ENCODE data around the gene HECTD2. TPM values are rescaled to one million over a fixed set of nuclear protein-coding genes. Genes with fewer than 3 reads are reported as not detected.

Gene HECTD2
- total and polyA plus RNA-seq, 4 donors: 19.9 to 49.2 (median 29.1) TPM

GRCh38 chr10:91493313-91493712 lies 83.2 kb downstream of the HECTD2 start:
- Histone ChIP-seq H3K4me1 (ENCODE audit: control insufficient read depth, insufficient read depth, low read length) (no peaks in the 10 kb centered on the region), H3K36me3 (ENCODE audit: control insufficient read depth, insufficient read depth, low read length) (no peaks in the 10 kb centered on the region), H3K4me3 (ENCODE audit: low read depth, low read length) (no peak overlapping the region), H3K27ac (ENCODE audit: low read depth, low read length) (no peak overlapping the region), H3K9me3 (ENCODE audit: control insufficient read depth, insufficient read depth, low read length) (no peaks in the 10 kb centered on the region), H3K27me3 (ENCODE audit: control insufficient read depth, insufficient read depth, low read length) (no peaks in the 10 kb centered on the region)
- peak in 2 of 6 donors; percentile 24 to 49 for DNase-seq (ENCODE audit: low read depth in 4 of 6, low spot score in 6 of 6)
- no CpG with 5 or more reads among the region's 2 CpGs for WGBS (ENCODE audit: insufficient coverage)

GRCh38 chr10:91495402-91495801 lies 85.3 kb downstream of the HECTD2 start:
- Histone ChIP-seq H3K9me3 (ENCODE audit: control insufficient read depth, insufficient read depth, low read length) (no peaks in the 10 kb centered on the region), H3K27ac (ENCODE audit: low read depth, low read length) (no peak overlapping the region), H3K4me3 (ENCODE audit: low read depth, low read length) (no peak overlapping the region)

GRCh38 chr10:91496016-91496415 lies 85.9 kb downstream of the HECTD2 start:
- H3K4me3 ChIP-seq (ENCODE audit: low read depth, low read length): no peak overlapping the region
- WGBS (ENCODE audit: insufficient coverage): no CpG with 5 or more reads among the region's 4 CpGs
- peak in 2 of 6 donors; percentile 24 to 62 for DNase-seq (ENCODE audit: low read depth in 4 of 6, low spot score in 6 of 6)

More at GRCh38 chr10:91495402-91495801, 85.3 kb downstream of the HECTD2 start:
- Histone ChIP-seq H3K4me1 (ENCODE audit: control insufficient read depth, insufficient read depth, low read length) (no peaks in the 10 kb centered on the region), H3K36me3 (ENCODE audit: control insufficient read depth, insufficient read depth, low read length) (no peaks in the 10 kb centered on the region), H3K27me3 (ENCODE audit: control insufficient read depth, insufficient read depth, low read length) (no peaks in the 10 kb centered on the region)
- no peak for DNase-seq (ENCODE audit: low read depth in 4 of 6, low spot score in 6 of 6)

GRCh38 chr10:91511549-91512330 lies 101.6 kb downstream of the HECTD2 start:
- Histone ChIP-seq H3K4me3 (ENCODE audit: low read depth, low read length) (no peak overlapping the region), H3K4me1 (ENCODE audit: control insufficient read depth, insufficient read depth, low read length) (no peaks in the 10 kb centered on the region), H3K27me3 (ENCODE audit: control insufficient read depth, insufficient read depth, low read length) (no peaks in the 10 kb centered on the region), H3K9me3 (ENCODE audit: control insufficient read depth, insufficient read depth, low read length) (no peaks in the 10 kb centered on the region), H3K36me3 (ENCODE audit: control insufficient read depth, insufficient read depth, low read length) (no peaks in the 10 kb centered on the region), H3K27ac (ENCODE audit: low read depth, low read length) (no peak overlapping the region)
- 60% methylated on average over 2 of the region's 5 CpGs for WGBS (ENCODE audit: insufficient coverage)
- no peak for DNase-seq (ENCODE audit: low read depth in 4 of 6, low spot score in 6 of 6)

More at GRCh38 chr10:91496016-91496415, 85.9 kb downstream of the HECTD2 start:
- Histone ChIP-seq H3K36me3 (ENCODE audit: control insufficient read depth, insufficient read depth, low read length) (no peaks in the 10 kb centered on the region), H3K9me3 (ENCODE audit: control insufficient read depth, insufficient read depth, low read length) (no peaks in the 10 kb centered on the region), H3K27ac (ENCODE audit: low read depth, low read length) (no peak overlapping the region), H3K27me3 (ENCODE audit: control insufficient read depth, insufficient read depth, low read length) (no peaks in the 10 kb centered on the region), H3K4me1 (ENCODE audit: control insufficient read depth, insufficient read depth, low read length) (no peaks in the 10 kb centered on the region)

- Histone ChIP-seq H3K27me3 (ENCODE audit: control insufficient read depth, insufficient read depth, low read length) (no peaks in the 10 kb centered on the region), H3K9me3 (ENCODE audit: control insufficient read depth, insufficient read depth, low read length) (no peaks in the 10 kb centered on the region), H3K4me3 (ENCODE audit: low read depth, low read length) (no peak overlapping the region), H3K27ac (ENCODE audit: low read depth, low read length) (no peak overlapping the region), H3K4me1 (ENCODE audit: control insufficient read depth, insufficient read depth, low read length) (no peaks in the 10 kb centered on the region), H3K36me3 (ENCODE audit: control insufficient read depth, insufficient read depth, low read length) (no peaks in the 10 kb centered on the region)
- DNase-seq (ENCODE audit: low read depth in 4 of 6, low spot score in 6 of 6): no peak
- no CpG with 5 or more reads among the region's 1 CpG for WGBS (ENCODE audit: insufficient coverage)
Measured at GRCh38 chr10:91512458-91512857, 102.3 kb downstream of the HECTD2 start.

- Histone ChIP-seq H3K4me1 (ENCODE audit: control insufficient read depth, insufficient read depth, low read length) (no peaks in the 10 kb centered on the region), H3K27ac (ENCODE audit: low read depth, low read length) (no peak overlapping the region), H3K9me3 (ENCODE audit: control insufficient read depth, insufficient read depth, low read length) (no peaks in the 10 kb centered on the region), H3K27me3 (ENCODE audit: control insufficient read depth, insufficient read depth, low read length) (no peaks in the 10 kb centered on the region), H3K36me3 (ENCODE audit: control insufficient read depth, insufficient read depth, low read length) (no peaks in the 10 kb centered on the region), H3K4me3 (ENCODE audit: low read depth, low read length) (no peak overlapping the region)
- no CpG with 5 or more reads among the region's 2 CpGs for WGBS (ENCODE audit: insufficient coverage)
- DNase-seq (ENCODE audit: low read depth in 4 of 6, low spot score in 6 of 6): no peak
Measured at GRCh38 chr10:91513598-91514424, 103.7 kb downstream of the HECTD2 start.

- WGBS (ENCODE audit: insufficient coverage): no CpG with 5 or more reads among the region's 1 CpG
Measured at GRCh38 chr10:91514787-91515186, 104.6 kb downstream of the HECTD2 start.

GRCh38 chr10:91517394-91517793 lies 107.2 kb downstream of the HECTD2 start:
- H3K9me3 ChIP-seq (ENCODE audit: control insufficient read depth, insufficient read depth, low read length): no peaks in the 10 kb centered on the region
- no peak overlapping the region for H3K27ac ChIP-seq (ENCODE audit: low read depth, low read length)

More at GRCh38 chr10:91514787-91515186, 104.6 kb downstream of the HECTD2 start:
- no peak overlapping the region for H3K27ac ChIP-seq (ENCODE audit: low read depth, low read length)
- H3K36me3 ChIP-seq (ENCODE audit: control insufficient read depth, insufficient read depth, low read length): no peaks in the 10 kb centered on the region
- no peaks in the 10 kb centered on the region for H3K9me3 ChIP-seq (ENCODE audit: control insufficient read depth, insufficient read depth, low read length)
- H3K4me1 ChIP-seq (ENCODE audit: control insufficient read depth, insufficient read depth, low read length): no peaks in the 10 kb centered on the region
- DNase-seq (ENCODE audit: low read depth in 4 of 6, low spot score in 6 of 6): no peak
- no peak overlapping the region for H3K4me3 ChIP-seq (ENCODE audit: low read depth, low read length)
- no peaks in the 10 kb centered on the region for H3K27me3 ChIP-seq (ENCODE audit: control insufficient read depth, insufficient read depth, low read length)

GRCh38 chr10:91519899-91520514 lies 109.9 kb downstream of the HECTD2 start:
- Histone ChIP-seq H3K27ac (ENCODE audit: low read depth, low read length) (no peak overlapping the region), H3K4me1 (ENCODE audit: control insufficient read depth, insufficient read depth, low read length) (no peaks in the 10 kb centered on the region), H3K4me3 (ENCODE audit: low read depth, low read length) (no peak overlapping the region), H3K27me3 (ENCODE audit: control insufficient read depth, insufficient read depth, low read length) (no peaks in the 10 kb centered on the region), H3K9me3 (ENCODE audit: control insufficient read depth, insufficient read depth, low read length) (no peaks in the 10 kb centered on the region), H3K36me3 (ENCODE audit: control insufficient read depth, insufficient read depth, low read length) (no peaks in the 10 kb centered on the region)
- no peak for DNase-seq (ENCODE audit: low read depth in 4 of 6, low spot score in 6 of 6)
- WGBS (ENCODE audit: insufficient coverage): 61% methylated on average over 5 of the region's 7 CpGs

More at GRCh38 chr10:91517394-91517793, 107.2 kb downstream of the HECTD2 start:
- no peaks in the 10 kb centered on the region for H3K36me3 ChIP-seq (ENCODE audit: control insufficient read depth, insufficient read depth, low read length)
- H3K4me3 ChIP-seq (ENCODE audit: low read depth, low read length): no peak overlapping the region
- no peaks in the 10 kb centered on the region for H3K4me1 ChIP-seq (ENCODE audit: control insufficient read depth, insufficient read depth, low read length)
- H3K27me3 ChIP-seq (ENCODE audit: control insufficient read depth, insufficient read depth, low read length): no peaks in the 10 kb centered on the region
- DNase-seq (ENCODE audit: low read depth in 4 of 6, low spot score in 6 of 6): no peak

Measured in spinal cord (tissue), 10 donors.